A673 (cell line): ENCODE data around the gene ZNF80. TPM values are rescaled to one million over a fixed set of nuclear protein-coding genes. Genes with fewer than 3 reads are reported as not detected.

Experiments
- BruUV-seq: library from RNA; stranded (reverse); fragments of 400-500 nt; replicated peaks from 2 replicates; lab custom pipeline; 2021; lab: Mats Ljungman, UMichigan
- CTCF ChIA-PET: fragments of 300-600 bp; sonication (Branson Sonifier 250); formaldehyde crosslinking; loops from one replicate; lab custom pipeline; 2022; ENCODE audit warnings: antibody characterized with exemption; lab: Charles Lee
- POLR2A ChIA-PET: fragments of 300-600 bp; sonication (Branson Sonifier 250); formaldehyde crosslinking; loops from one replicate; lab custom pipeline; 2022; ENCODE audit warnings: antibody characterized with exemption; ENCODE audit not compliant: low non-redundant PET; lab: Charles Lee
- DNase-seq: peaks from one replicate; pipeline ENCODE4 v3.0.0-alpha.2; 2015; ENCODE audit warnings: low spot score
- H3K27ac ChIP-seq: fragments of 200-600 bp; sonication (generic); 2 replicates; pipeline ENCODE4 v1.5.1; 2016; ENCODE audit warnings: mixed run types, low read depth, mild to moderate bottlenecking, mixed read lengths, antibody characterized with exemption, low read length; ENCODE audit not compliant: poor library complexity, severe bottlenecking
- H3K27me3 ChIP-seq: fragments of 200-600 bp; sonication (generic); replicated peaks from 2 replicates; pipeline ENCODE4 v1.6.1; 2017; ENCODE audit warnings: mixed run types, low read depth, mild to moderate bottlenecking, mixed read lengths, antibody characterized with exemption, low read length; ENCODE audit not compliant: insufficient read depth, poor library complexity
- H3K36me3 ChIP-seq: fragments of 200-600 bp; sonication (generic); 2 replicates; pipeline ENCODE4 v1.6.1; 2016; ENCODE audit warnings: mixed run types, mild to moderate bottlenecking, mixed read lengths, antibody characterized with exemption, low read length; ENCODE audit not compliant: insufficient read depth, poor library complexity, severe bottlenecking
- H3K4me1 ChIP-seq: fragments of 200-600 bp; sonication (generic); 2 replicates; pipeline ENCODE4 v1.6.1; 2017; ENCODE audit warnings: mixed run types, mild to moderate bottlenecking, mixed read lengths, antibody characterized with exemption, low read length; ENCODE audit not compliant: insufficient read depth, poor library complexity, severe bottlenecking
- H3K4me3 ChIP-seq: fragments of 200-600 bp; sonication (generic); 2 replicates; pipeline ENCODE4 v1.5.1; 2016; ENCODE audit warnings: low read depth, mixed run types, mild to moderate bottlenecking, mixed read lengths, low read length; ENCODE audit not compliant: poor library complexity, severe bottlenecking
- H3K9me3 ChIP-seq: fragments of 200-600 bp; sonication (generic); 2 replicates; pipeline ENCODE4 v1.6.1; 2016; ENCODE audit warnings: mixed run types, low read depth, mild to moderate bottlenecking, mixed read lengths, antibody characterized with exemption, low read length; ENCODE audit not compliant: poor library complexity, severe bottlenecking
- EZH2 ChIP-seq: fragments of 200-600 bp; sonication (generic); IDR thresholded peaks from 2 replicates; pipeline ENCODE4 v1.6.1; 2017; ENCODE audit warnings: borderline replicate concordance, low read depth, mild to moderate bottlenecking, mixed read lengths, antibody characterized with exemption, low read length; ENCODE audit not compliant: poor library complexity, severe bottlenecking
- intact Hi-C: fragments of 100-400 bp; cut with micrococcal nuclease; formaldehyde crosslinking; loops from one replicate; pipeline ENCODE4 v1.10.0; 2022; ENCODE audit not compliant: unreplicated experiment
- total RNA-seq: library from RNA; stranded (reverse); gene quantifications from 2 replicates; pipeline ENCODE4 v1.2.3, GENCODE V29; 2021
- TF ChIP-seq, protein P1 (sequence below): fragments of 300-800, 200-600 bp; sonication (generic); conservative IDR thresholded peaks from 2 replicates; pipeline ENCODE4 v1.5.1; 2017; ENCODE audit warnings: low read depth, mild to moderate bottlenecking, antibody characterized with exemption, low read length, moderate library complexity, mixed read lengths

The ZNF80 gene
- total RNA-seq, 1 experiment from 2014 or later: not detected

DNA sequence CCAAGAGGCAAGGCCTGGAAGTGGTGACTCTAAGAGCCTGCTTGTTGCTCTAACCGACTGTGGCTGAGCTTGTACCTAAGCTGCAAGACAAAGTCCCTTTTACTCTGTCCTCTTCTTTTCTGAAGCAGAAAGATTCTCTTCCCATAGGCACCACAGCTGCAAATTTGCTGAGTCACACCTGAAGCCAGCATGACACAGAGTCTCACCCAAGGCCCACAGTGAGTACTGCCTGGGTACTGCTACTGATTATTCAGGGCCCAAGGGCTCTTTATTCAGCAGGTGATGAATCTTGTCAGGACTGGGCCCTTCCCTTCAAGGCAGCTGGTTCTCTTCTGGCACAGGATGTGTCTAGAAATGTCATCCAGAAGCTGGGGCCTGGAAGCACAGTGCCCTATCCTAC lies 37.6 kb upstream of the ZNF80 start:
- Histone ChIP-seq H3K4me1 (no peaks in the 10 kb centered on the region), H3K27me3 (no peaks in the 10 kb centered on the region), H3K36me3 (no peaks in the 10 kb centered on the region), H3K9me3 (no peaks in the 10 kb centered on the region), H3K27ac (no peak overlapping the region), H3K4me3 (no peak overlapping the region)
- CTCF ChIA-PET: no interaction called here
- TF ChIP-seq, protein P1, sequence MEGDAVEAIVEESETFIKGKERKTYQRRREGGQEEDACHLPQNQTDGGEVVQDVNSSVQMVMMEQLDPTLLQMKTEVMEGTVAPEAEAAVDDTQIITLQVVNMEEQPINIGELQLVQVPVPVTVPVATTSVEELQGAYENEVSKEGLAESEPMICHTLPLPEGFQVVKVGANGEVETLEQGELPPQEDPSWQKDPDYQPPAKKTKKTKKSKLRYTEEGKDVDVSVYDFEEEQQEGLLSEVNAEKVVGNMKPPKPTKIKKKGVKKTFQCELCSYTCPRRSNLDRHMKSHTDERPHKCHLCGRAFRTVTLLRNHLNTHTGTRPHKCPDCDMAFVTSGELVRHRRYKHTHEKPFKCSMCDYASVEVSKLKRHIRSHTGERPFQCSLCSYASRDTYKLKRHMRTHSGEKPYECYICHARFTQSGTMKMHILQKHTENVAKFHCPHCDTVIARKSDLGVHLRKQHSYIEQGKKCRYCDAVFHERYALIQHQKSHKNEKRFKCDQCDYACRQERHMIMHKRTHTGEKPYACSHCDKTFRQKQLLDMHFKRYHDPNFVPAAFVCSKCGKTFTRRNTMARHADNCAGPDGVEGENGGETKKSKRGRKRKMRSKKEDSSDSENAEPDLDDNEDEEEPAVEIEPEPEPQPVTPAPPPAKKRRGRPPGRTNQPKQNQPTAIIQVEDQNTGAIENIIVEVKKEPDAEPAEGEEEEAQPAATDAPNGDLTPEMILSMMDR: no peak
- no peak for TF ChIP-seq EZH2
- BruUV-seq: no TSS peak
- POLR2A ChIA-PET: no interaction called here
- DNase-seq: no peak
- intact Hi-C loops: no loop called here

DNA sequence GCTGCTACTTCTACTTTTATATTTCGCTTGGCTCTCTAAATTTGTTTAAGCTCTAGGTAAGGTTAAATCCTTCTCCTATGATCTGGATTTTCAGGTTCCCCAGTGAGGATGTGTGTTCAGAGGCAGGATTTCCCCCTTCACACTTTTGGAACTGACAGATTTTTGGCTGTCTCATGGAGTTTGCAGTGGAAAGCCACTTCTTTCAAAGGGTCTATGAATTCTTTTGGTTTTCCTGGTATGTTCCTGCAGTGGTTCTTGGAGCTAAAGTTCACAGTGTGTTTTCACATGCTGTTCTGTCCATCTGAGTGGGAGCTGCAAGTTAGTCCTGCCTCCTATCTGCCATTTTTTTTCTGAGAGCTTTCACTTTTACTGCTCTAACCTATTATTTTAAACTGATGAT lies 34.9 kb upstream of the ZNF80 start:
- Histone ChIP-seq H3K27ac (no peak overlapping the region), H3K4me1 (no peaks in the 10 kb centered on the region), H3K9me3 (no peaks in the 10 kb centered on the region), H3K27me3 (no peaks in the 10 kb centered on the region), H3K36me3 (no peaks in the 10 kb centered on the region), H3K4me3 (no peak overlapping the region)
- no TSS peak for BruUV-seq
- intact Hi-C loops: no loop called here
- ChIA-PET POLR2A (no interaction called here), CTCF (no interaction called here)
- no peak for DNase-seq
- TF ChIP-seq, protein P1: no peak

DNA sequence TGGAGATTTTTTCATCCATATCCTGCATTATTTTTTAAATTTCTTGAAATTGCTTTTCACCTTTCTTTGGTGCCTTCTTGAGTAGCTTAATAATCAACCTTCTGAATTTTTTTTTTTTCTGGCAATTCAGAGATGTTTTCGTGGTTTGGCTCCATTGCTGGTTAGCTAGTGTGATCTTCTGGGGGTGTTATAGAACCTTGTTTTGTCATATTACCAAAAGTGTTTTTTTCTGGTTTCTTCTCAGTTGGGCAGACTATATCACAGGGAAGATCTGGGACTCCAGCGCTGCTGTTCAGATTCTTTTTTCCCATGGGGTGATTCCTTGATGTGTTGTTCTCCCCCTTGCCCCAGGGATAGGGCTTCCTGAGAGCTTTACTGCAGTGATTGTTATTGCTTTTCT lies 32.6 kb upstream of the ZNF80 start:
- H3K27me3 ChIP-seq: no peaks in the 10 kb centered on the region
- ChIA-PET CTCF (no interaction called here), POLR2A (interaction anchor here (0.6 kb wide), 1 partner anchor 795 kb away, joined by 3 read pairs; no protein-coding TSS in a partner anchor)
- no peak for DNase-seq
- H3K9me3 ChIP-seq: no peaks in the 10 kb centered on the region
- no peak overlapping the region for H3K27ac ChIP-seq
- H3K4me1 ChIP-seq: no peaks in the 10 kb centered on the region
- BruUV-seq: no TSS peak
- no peaks in the 10 kb centered on the region for H3K36me3 ChIP-seq
- H3K4me3 ChIP-seq: no peak overlapping the region
- TF ChIP-seq EZH2: no peak
- TF ChIP-seq, protein P1: no peak
- intact Hi-C loops: no loop called here
